ENCODE results near the gene SLC10A2.
"Not testable (repeated sequence)": the region's sequence is repeated elsewhere in the genome, so short reads cannot be mapped to it uniquely, and the experiment has no call there.

The SLC10A2 gene, protein sequence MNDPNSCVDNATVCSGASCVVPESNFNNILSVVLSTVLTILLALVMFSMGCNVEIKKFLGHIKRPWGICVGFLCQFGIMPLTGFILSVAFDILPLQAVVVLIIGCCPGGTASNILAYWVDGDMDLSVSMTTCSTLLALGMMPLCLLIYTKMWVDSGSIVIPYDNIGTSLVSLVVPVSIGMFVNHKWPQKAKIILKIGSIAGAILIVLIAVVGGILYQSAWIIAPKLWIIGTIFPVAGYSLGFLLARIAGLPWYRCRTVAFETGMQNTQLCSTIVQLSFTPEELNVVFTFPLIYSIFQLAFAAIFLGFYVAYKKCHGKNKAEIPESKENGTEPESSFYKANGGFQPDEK

DNA sequence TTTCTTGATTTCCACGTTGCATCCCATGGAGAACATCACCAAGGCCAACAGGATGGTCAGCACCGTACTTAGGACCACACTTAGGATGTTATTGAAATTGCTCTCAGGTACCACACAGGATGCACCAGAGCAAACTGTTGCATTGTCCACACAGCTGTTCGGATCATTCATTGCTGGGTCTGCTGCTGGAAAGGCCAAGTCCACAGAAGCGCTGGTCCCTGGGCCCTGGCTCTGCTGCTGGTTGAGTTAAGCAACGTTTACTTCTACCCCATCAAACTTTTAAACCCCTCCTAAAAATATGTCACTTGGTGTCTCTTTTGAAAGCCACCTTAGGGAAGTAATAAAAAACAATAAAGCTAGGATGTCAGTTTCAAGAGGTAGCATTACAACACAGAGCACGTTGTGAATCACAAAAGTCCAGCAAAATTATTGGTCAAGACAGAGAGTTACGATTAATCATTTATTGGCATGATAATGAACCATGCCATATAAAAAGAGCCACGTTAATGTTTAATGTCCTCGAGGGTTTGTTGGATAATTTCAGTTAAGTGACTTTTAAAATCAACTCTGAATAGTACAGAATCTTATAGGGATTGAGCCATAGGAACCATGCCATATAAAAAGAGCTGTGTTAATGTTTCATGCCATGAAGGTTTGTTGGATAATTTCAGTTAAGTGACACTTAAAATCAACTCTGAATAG, at the start of gene SLC10A2:
TSS of gene SLC10A2 (minus strand) at position 339 of the 702 bp plus-strand sequence. CDS start at position 171, 168 bp downstream.
- DNase-seq (ENCODE audit: low read depth in 2 of 2) = no peak

DNA sequence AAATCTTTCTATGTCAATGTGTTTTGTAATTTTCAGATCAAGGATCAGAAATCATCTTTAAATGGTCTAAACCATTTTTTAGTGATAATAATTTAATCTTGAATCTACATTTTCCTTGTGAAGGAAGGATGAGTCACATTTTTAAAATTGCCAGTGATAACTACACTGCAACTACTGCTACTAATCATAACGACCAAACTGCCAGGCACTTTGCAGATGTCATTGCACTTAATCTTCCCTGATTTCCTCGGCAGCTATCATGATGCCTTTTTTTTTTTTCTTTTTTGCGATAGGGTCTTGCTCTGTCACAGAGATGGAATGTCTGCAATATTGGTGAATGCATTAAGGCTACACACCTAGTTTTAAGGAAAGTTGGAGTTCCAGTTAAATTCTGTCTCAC, 41.4 kb upstream of the SLC10A2 start:
- no peak for DNase-seq (ENCODE audit: low read depth in 2 of 2)

DNA sequence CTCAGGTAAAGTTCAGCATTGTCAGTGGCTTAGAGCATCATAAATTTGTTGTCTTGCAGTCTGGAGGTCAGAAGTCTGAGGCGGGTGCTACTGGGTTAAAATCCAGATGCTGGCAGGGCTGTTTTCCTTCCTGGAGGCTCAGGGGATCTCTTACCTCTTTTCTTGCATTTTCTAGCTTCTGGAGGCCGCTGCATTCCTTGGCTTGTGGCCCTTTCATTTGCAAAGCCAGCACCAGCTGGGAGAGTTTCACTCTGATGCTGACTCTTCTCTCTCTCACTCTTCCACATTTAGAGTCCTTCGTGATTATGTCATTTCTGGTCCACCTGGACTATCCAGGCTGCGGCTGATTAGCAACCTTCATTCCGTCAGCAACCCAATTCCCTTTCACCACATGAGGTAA, 38.1 kb upstream of the SLC10A2 start:
- no peak for DNase-seq (ENCODE audit: low read depth in 2 of 2)

DNA sequence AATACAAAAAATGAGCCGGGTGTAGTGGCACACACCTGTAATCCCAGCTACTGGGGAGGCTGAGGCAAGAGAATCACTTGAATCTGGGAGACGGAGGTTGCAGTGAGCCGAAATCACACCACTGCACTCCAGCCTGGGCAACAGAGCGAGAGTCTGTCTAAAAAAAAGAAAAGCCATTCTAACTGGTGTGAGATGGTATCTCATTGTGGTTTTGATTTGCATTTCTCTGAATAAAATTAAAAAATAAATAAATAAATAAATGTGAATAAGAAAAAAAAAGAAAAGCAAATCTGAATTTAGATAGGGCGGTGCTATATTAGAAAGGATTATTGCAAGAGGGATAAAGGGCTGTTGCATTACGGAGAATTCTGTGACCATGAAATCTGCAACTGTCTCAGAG, 37.2 kb upstream of the SLC10A2 start:
- not testable (repeated sequence) for DNase-seq (ENCODE audit: low read depth in 2 of 2)

DNA sequence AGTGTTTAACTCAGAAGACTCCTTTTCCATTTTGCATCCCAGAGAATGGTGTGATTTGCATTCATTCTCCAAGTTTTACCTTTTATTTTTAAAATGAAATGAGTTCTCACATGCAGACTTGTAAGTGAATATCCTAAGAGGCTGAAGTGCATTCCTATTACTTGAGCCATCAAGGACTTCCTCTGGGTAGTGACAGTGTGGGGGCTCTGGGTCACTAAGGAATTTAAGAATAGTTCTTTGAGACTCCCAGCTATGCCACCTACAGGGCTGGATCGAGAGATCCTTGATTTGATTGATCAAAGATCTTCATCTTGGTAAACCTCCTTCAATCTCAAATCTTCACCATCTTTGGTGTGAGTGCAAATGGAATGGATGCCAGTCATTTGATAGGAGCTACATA, 36.3 kb upstream of the SLC10A2 start:
- no peak for DNase-seq (ENCODE audit: low read depth in 2 of 2)

DNA sequence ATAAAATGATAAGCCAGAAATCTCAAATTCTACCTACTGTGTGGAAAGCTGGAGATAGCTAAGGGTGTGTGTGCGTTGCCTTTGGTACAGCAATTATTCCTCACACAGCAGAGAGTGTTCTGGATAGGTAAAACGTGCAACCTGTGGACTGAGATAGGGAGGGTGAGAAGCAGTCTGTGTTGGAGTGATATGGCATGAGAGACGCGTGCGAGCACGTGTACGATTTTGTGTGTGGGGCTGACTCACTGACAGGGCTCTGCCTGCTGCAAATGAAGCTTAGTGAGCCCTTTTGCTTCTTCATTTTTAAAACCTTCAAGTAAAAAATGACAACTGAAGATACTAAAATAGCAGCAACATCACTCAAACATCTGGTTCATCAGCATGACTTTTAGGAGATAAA, 35.7 kb upstream of the SLC10A2 start:
- no peak for DNase-seq (ENCODE audit: low read depth in 2 of 2)

DNA sequence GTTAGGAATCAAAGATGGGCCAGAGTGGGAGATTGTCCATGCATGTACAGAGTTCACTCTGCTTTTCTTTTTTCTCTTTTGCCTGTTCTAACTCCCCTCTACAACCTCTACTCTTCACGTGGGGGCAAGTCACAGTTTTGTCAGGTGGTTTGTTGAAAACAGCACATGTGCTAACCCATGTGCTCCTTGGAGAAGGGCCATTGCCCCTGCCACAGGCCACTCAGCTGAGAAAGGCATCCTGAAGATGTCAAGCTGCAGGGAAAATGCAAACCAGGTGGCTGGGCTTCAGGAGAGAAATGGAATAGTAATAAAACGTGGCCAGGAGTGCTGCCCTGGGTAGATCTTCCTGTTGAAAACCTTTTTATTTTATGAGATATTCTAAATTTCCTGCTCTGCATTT, 35.3 kb upstream of the SLC10A2 start:
- DNase-seq (ENCODE audit: low read depth in 2 of 2) = no peak

DNA sequence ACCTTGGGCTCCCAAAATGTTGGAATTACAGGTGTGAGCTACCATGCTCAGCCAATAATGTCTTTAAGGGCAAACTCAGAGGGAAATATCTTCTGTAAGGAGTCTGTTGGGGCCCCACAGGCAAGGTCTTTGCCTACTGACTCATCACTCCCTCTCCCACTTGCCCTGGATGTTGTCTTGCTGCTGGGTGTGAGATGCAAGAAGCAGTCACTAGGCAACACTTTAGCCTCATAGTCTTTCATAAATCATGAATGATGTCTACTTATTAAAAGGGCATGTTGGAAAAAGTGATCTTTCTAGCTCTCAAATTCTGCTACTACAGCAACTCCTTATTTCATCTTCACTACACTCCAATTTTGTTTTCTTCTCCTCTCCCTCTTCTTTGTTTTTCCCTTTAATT, 34.6 kb upstream of the SLC10A2 start:
- DNase-seq (ENCODE audit: low read depth in 2 of 2) = no peak

DNA sequence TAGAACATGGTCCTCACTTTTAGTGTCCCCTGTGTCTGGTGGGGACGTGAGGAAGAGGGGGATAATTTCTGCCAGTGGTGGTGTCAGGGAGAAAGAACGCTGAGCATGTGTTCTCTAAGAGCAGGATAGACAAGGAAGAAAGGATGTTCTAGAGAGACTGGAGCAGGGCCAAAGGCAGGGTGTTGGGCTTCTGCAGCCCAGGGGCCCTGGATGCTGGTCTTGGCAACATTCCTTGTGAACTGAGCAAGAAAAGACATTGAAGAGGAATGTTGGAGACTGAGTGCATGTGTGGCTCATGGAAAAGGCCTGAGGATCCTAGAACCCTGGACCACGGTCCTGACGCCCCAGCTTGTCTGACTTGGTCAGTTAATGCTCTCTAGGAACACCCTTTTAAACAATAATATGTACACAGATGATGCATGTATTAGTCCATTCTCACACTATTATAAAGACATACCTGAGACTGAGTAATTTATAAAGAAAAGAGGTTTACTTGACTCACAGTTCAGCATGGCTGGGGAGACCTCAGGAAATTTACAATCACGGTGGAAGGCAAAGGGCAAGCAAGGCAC, 33.6 kb upstream of the SLC10A2 start:
- no peak for DNase-seq (ENCODE audit: low read depth in 2 of 2)

DNA sequence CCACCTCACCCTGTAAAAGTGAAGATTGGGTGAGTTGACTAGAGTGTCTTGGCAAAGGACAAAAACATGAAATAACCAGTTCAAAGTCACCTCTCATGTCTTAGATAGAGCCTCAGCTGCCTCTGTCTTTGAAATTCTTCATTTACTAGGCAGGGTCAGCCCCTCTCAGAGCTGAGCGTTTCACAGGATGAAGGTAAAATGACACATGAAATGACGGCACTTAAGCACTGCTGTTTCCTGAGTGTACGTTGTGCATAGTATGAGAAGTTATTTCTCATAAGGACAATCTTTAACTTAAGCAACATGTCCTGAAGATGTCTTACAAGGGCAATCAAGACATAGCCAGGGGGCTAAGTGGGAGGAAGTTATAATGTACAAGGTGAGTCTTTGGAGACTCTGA, 32.3 kb upstream of the SLC10A2 start:
- no peak for DNase-seq (ENCODE audit: low read depth in 2 of 2)

DNA sequence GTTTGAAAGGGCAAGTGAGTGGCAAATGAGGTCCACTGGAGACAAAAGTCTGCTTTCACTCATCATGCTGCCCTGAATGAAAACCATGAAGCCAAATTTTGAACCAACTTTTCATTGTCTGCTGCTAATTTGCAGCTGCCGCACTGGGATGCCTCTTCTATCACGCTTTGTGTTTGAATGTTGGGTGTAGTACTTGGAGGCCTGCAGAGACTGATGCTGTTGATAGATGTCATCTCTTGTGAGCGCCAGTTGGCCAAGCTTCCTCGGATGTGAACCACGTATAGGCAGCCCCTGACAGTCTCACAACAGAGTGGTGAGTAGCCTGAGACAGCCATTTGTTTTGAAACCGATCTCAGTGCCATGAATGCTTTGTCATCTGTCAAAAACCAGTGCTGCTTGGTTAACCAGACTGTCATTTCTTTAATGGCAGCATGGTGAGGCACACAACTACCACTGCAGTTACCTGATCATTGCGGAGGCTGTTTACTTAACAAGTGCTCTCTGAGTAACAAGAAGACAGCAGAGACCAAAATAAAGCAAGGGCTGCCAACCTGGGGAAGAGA, 31.2 kb upstream of the SLC10A2 start:
- no peak for DNase-seq (ENCODE audit: low read depth in 2 of 2)

DNA sequence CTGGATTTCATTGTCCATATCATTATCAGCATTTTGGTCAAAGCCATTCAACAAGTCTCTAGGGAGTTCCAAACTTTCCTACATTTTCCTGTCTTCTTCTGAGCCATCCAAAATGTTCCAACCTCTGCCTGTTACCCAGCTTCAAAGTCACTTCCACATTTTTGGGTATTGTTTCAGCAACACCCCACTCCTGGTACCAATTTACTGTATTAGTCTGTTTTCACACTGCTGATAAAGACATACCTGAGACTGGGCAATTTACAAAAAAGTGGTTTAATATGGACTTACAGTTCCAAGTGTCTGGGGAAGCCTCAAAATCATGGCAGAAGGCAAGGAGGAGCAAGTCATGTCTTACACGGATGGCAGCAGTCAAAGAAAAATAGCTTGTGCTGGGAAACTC, 27.4 kb upstream of the SLC10A2 start:
- DNase-seq (ENCODE audit: low read depth in 2 of 2) = not testable (repeated sequence)

DNA sequence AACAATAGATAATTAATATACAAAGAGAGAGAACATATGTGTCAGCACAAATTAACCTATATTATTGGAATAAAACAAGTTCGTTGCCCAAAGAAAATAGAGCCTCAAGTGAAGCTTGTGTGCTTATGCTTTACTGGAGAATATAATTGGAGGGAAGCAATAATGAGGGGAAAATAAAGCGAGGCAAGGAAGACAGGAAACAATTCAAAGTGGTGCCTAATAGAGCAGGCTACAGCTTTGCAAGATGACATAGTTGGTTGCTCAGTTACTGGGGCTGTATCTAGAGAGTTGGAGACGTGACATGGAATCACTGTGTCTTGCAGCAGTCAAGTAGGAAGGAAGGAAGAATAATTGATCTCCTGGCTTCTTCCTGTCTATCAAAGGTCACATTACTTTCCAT, 21.1 kb upstream of the SLC10A2 start:
- no peak for DNase-seq (ENCODE audit: low read depth in 2 of 2)

DNA sequence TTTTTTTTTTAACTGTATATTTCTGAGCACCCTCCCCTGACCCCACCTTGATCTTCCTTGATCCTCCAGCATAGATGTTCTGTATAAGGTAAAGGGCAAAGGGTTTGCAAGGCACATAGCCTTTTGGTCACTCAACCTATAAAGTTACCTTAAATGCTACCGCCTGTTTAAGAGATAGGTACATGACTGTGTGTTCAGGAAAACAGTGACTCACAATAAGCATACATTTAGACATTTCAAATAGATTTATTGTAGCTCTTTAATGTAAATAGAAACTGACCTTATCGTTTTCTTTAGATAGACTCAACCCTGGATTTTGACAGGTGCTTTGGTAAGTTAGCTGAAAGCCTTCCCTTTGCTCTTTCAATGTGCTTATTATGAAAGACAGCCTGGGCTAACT, 15.2 kb upstream of the SLC10A2 start:
- no peak for DNase-seq (ENCODE audit: low read depth in 2 of 2)

DNA sequence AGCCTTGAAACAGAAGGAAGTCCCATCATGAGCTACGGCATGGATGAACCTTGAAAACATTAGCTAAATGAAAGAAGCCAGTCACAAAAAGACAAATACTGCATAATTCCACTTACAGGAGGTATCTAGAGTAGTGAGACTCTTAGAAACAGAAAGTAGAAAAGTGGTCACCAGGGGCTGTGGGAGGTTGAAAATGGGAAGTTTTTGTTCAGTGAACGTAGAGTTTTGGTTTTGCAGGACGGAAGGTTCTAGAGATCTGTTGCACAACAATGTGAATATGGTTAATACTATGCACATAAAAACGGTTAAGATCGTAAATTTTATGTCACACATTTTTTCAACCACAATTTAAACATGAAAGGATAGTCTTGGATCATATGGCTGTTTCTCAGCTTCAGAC, 11.9 kb upstream of the SLC10A2 start:
- no peak for DNase-seq (ENCODE audit: low read depth in 2 of 2)

DNA sequence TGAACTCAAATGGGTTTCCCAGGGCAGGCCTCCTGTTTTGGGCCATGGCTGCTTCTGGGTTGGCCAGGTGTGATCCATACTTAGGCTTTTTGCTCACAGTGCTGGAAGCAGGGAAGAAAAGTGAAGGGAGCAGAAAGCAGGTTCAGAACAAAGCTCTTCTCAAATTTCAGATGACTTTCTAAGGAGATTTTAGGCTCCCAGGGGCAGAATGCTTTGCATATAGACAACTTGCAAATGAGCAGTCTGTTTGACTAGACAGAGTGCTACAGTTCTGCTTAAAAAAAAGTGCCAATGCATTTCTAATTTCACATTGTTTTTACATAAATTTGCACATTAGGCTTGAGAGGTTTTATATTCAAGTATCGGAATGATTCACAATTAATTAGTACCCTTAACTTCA, 2.6 kb upstream of the SLC10A2 start:
- no peak for DNase-seq (ENCODE audit: low read depth in 2 of 2)

DNA sequence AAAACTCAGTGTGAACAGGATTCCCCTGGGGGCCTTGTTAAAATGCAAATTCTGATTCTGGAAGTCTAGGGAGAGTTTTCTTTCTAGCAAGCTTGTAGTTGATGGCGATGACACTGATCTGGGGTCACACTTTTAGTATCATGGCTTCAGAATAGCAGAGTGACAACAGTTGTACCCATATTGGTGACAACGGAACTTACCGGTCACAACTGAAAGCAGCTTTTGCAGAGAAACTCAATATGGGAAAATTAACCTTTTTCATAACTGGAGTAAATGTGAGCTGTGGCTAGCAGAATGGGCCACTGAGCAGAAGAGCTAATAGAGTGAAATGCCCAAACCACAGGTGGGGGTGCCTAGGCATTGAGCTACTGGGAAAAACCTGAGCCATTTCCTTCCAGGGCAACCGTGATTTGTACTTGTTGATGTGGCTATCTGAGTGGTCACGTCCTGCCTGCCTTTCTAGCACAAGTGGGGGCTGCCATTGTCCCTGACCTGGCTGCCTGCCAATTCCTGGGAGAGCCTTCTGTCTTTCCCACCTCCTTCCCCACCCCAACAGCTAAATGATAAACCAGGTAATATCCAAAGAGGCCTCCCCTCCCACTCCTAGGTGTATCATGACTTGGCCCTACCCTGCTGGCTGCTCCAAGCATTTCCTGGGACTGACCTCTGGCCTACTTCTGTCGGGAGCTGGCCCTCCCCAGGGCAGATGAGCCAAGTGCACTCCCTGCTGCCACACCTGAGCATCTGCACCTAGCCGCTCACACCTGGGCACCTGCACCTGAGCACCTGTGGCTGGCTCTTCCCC, 1.7 kb upstream of the SLC10A2 start:
- no peak for DNase-seq (ENCODE audit: low read depth in 2 of 2)

DNA sequence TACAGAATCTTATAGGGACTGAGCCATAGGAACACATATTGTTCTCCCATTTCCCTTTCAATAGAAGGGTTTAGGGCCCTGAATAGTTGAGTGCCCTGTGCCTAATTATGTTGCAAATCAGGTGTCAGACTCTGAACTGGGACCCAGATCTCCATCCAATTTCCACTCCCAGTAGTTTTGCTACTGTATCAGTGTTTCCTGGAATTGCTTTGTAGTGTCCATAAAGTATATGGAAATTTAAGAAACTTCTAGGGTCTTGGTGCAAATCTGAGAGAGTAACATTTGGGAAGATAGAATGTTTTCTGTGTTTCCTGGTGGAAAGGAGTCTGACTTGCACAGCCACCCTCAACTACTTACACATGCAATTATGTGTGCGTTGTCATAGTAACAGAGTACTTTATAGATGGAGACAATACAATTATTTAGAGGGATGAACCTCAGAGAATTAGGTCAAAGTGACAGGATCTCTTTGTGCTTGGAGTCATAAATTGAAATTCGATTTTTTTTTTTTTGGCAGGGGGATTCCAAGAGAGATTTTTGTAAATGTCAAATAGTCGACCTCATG, 646 bp upstream of the SLC10A2 start:
- no peak for DNase-seq (ENCODE audit: low read depth in 2 of 2)

DNA sequence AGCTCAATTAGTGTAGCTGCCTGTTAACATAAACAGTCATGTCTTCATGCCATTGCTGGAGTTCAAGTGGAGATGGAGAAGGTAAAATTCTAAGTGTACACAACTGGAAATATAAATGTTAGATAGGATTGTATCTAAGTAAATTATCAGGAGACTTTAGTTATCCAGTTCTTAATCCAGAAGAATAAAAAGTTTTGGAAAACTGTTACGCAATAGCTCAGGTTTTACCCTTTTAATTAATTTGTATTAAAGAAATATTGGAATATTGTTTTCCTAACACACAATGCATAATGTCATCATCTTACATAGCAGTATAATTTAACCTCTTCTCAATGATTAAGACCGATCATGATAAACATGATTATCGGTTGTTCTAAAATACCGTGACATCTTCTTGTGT, 2.8 kb downstream of the SLC10A2 start:
- no peak for DNase-seq (ENCODE audit: low read depth in 2 of 2)

DNA sequence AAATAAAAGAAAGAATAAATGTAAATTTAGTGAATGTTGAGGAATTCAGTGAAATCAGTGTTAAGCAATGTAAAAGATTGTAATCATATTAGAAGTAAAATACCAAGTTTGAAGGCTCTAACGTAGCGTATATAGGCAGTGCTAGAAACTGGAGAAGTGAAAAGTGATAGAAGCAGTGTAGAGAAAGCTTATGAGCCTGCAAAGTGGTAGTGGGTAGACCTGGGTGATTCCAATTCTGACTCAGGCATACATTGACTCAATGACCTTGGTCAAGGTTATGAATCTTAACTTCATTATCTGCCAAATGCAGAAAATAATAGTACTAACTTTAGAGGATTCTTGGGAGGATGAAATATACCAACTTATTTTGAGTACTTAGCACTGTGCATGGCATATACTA, 4.1 kb downstream of the SLC10A2 start:
- no peak for DNase-seq (ENCODE audit: low read depth in 2 of 2)

DNA sequence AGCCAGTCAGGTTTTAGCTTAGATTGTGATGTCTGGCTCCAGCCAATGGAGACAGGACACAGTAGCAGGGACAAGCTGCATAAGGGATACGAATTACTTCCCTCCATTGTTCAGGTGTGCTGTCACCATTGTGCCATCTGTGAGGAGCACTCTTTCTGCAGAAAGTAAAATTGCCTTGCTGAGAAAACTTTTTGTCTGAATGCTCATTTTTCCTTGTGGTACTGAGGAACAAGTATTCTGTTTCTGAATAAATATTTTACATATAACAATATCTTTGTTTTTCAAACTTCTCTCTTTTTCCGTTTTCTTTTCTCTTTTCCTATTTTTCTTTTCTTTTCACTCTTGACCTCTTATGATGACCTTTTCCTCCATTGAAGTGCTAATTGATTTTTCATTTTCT, 10.2 kb downstream of the SLC10A2 start:
- no peak for DNase-seq (ENCODE audit: low read depth in 2 of 2)

DNA sequence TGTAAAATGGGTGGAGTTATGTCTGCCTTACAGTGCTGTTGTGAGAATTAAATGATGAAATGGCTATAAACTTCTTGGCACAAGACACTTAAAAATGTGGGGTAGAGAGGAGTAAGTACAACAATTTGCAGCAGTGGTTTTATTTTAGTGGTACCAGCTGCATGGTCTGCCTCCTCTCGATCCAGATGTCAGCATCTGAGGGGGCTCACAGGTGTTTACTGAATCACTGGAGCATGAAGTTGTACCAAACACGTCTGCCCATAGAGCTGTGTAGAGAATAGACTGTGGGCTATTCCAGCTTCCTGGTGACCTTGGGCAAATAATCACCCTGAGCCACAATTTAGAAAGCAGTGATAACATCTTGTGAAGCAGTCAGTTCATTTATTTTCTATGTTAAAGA, 11.1 kb downstream of the SLC10A2 start:
- no peak for DNase-seq (ENCODE audit: low read depth in 2 of 2)

Measured in stimulated activated CD4-positive, alpha-beta T cell treated with anti-CD3 and anti-CD28 coated beads, Interleukin-1b, Interleukin-23, amount 100 ng/mL, for 4 hours (primary cell).